Activated CD4-positive, alpha-beta T cell treated with anti-CD3 and anti-CD28 coated beads, Interleukin-2, Interleukin-4, amounts not matched to agents 100 ng/mL and 50 ng/mL, durations not matched to agents 16 hours and 8 hours (primary cell): Measurements from ENCODE around the gene UNC79.

ENCODE experiments used
- DNase-seq: peaks from one replicate; pipeline ENCODE4 v3.0.0-alpha.2; 2020; ENCODE audit warnings: low spot score

UNC79 gene

DNA sequence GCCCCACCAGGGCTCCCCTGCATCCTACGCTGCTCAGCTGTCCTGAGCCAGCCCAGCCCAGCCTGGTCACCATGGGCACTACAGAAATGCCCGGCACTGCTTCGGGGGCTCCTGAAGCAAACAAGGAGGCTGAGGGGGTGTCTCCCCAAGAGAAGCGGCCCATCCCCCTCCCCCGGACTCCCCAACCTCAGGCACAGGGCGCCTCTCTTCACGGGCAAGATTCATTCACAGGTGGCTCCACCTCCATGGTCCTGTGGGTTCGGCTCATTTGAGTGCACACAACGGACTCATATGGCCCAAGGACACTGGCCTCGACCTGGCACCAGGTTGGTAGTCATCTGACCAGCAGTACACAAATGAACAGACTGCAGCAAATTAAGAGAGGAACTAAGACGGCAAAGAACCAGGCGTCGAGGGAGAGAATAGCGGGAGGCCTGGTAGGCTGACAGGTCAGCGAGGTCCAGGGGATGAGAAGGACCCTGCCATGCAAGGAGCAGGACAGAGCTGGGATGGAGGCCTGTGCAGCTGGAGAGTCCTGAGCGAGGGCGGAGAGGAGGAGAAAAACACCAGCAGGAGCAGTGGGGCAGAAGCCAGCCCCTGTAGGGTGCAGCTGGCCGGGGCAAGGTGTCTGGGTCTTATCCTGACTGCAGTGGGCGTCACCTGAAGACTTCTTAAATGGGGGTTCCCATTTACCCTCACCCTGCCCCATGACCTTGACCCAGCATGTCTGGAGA, 297.3 kb downstream of the UNC79 start:
- DNase-seq: no peak

DNA sequence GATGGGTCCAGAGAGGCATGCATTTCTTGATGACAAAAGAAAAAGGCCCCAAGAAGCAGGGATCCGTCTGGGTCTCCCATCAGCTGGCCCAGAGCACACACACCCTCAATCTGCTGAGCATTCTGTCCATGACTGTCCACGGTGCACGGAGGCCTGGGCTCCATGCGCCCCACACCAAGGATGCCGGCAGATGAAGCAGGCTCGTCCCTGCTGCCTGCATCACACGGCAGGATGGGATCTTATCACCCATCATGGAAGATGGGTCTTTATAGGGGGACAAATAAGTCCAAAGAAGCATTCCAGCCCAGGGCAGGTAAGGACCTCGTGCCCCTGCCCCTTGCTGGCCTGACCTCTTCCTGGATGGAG, 297.9 kb downstream of the UNC79 start:
- DNase-seq: no peak

DNA sequence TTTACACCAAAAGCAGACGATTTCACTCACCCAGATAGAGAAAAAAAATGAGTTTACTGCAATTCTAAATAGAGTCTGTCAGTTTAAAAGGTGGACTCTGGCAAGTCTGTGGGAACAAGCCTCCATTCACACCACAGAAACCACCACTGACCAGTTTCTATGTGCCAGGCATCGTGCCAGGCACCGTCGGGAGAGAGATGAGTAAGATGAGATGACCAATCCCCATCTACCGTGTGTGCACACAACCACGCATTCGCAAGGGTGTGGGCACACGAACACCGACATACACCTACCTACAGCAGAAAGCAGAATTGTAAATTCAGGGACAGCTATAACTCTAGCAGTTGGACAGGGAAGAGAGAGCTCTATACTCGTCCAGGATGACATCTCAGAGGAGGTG, 299.3 kb downstream of the UNC79 start:
- DNase-seq: no peak

DNA sequence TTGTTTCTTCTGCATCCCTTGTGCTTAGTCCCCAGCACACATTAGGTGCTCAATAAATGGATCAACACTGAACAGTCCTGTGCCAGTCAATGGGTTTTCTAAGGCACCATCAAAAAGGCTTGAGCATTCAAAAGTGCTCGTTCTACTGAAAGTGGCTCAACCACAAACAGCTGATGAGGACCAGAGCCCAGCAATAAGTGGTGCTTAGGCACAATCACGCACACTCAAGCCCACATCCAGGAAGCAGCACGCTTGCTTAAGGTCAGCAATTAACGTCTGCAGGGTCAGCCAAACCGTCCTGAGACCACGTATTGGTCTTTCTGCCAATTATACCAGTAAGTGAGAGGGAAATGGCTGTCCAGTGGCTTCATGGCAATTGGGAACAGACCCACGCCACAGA, 301.0 kb downstream of the UNC79 start:
- DNase-seq: no peak

DNA sequence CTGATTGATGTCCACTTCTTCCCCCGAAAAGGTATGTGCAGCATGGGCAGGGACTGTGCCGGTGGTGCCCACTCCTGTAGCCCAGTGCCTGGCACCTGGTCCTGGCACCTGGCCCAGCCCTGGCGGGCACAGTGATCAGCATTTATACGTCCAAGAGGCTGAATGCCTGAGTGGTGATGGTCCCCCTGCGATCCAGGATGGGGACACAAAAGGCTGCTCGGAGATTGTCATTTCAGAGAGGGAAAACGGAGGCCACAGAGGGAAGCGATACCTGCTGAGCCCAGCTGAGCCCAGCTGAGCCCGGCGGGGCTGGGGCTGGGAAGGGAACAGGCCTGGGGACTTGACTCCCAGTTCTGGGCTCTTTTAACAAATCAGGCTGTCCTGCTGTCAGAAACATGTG, 301.8 kb downstream of the UNC79 start:
- no peak for DNase-seq

DNA sequence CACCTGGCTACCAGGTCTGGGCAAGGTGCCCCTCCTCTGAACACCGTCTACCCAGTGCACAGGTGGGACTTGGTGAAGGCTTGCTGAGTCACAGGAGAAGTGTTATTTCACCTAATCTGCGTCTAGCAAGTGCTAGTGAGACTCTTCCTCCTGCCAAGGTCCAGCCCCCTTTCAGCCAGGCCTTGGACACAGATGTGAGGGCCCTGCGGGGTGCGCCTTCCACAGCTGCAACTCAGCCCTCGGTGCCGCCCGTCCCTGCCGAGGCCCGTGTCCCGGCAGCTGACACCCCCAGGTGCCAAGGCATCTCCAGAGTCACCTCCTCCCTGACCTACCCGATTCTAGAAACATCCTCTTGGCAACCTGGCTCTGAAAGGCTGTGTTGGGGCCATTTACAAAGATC, 302.5 kb downstream of the UNC79 start:
- no peak for DNase-seq

DNA sequence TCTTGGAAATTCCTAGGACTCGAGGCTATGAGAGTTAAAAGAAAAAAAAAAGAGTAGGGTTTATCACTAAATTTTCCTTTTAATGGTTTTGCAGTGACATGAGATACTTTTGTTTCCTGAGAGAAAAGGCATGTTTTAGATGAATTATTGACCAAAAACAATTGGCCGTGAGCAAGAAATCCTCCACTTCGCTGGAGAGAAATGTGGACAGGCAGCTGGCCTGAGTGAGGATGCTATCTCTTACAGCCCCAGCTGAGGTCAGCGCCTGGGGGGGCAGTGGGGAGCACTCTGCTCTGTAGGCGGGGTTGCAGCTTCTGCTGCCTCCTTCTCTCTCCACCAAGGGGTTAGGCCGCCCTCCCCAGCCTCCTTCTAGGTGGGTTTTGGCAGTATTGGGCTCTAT, 302.9 kb downstream of the UNC79 start:
- DNase-seq: no peak

DNA sequence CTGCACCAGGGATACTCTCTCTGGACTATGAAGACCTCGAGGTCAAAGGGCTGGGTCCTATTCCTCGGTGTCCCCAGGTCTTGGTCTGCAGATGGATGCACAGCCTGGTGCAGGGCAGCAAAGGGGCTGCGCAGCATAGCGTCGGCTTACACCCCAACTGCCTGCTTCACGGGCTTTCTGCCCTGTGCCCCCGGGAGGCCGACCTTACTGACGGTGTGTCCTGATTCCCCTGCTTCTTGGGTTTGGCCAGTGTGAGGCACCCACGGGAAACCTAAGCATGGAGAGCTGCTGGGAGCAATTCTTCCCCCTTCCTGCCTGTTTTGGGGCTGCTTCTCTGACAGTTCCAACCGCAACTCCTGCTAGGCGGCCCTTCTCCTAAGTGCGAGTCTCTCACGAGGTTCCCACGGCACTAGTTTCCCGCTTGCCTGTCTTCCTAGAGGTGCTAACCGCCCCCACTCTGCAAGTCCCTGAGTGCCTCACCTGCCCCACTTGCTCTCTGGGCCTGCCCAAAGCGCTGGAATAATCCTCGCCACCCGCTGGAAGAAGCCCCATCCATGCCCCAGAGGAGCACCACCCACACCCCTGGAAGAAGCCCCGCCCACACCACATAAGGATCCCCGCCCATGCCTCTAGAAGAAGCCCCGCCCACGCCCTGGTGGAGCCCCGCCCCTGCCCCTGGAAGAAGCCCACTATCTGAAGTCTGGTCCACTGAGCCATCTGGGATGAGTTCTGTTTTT, 303.5 kb downstream of the UNC79 start:
- no peak for DNase-seq

DNA sequence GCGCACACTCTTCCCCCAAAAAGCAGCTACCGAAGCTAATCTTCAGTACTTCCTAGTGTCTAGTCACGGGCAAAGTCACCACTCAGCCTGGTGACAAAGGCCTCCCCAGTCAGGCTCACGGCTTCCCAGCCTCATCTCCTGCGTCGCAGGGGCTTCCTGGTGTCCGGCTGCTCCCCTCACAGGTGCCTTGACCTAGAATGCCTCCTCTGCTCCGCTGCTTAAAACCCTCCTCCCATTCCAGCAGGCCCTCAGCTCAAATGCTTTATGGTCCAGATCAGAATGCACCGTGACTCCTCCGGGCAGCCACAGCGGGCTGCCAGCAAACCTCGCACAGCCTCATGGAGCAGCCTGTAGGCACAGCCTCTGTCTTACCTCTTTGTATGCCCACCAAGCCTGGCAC, 304.5 kb downstream of the UNC79 start:
- DNase-seq: no peak

DNA sequence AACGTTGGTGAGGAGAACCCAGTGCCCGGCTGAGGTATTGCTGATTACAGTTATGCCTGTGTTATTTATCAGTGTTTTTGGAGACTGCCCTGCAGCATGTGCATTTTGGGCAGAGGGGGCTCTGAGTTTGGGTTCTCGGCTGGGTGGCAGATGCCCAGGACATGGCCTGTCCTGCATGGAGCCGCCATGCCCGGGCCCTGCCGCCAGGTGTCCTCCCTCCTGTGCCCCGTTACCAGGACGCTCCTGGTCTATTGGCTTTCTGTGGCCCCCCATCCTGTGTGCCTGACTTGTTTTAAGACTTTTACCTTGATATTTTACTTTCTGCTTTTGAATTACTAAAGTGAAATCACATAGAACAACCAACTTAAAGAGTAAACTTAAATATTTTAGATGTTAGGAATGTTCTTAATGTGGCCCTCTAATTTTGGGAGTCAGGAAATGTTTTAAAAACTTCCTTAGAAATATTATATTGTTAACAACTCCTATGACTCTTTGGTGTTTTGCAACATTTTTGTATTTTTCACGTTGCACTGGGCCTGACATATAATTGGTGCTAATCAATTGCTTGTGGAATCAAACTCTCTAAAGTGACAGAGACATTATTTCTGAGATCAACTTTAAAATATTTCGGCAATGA, 305.8 kb downstream of the UNC79 start:
- DNase-seq: no peak

DNA sequence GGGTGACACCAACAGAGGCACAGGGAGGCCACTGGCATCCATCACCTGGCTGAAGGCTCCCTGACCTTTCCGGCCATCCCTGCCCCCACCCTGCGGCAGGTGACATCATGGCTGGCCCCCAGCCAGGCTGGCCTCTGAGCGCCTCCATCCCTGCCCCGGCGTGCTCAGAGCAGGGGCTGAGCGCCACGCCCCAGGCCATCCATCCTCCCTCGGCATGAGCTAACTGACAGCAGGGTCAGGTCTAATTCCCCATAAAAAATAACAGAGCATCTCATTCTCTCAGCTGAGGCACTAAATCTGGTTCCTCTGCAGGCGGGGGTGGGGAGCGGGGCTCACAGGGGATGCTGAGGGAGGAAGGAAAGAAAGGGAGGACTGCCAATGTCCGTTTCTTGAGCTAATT, 306.9 kb downstream of the UNC79 start:
- DNase-seq: no peak

DNA sequence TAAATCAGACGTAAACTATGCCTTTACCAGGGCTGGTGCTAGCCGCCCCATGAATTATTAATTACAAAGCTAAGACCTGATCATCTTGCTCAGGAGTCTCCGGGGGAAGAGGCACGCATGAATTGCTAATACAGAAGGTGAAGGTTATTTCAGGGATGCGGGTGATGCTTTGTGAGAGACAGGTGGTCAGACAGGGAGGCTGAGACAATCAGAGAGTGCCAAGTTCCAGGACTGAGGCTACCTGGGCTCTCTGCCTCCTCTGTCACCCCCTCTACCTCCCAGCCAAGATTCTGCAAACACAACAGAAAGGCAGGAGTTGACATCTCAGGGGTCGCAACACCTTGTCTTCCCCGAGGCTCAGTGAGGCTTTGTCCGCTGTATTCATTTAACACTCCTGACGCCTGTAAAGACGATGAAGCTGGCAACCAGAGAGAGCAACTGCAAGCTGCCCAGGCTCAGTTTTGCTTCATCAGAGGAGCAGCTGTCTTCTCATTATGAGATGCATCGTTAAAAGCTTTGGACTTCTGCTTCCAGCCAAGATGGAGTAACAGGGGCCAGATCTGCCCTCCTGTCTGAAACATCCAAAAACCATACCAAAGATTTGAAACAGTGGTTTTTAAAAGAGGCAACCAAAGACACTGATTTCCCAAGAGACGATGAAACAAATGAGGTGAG, 311.0 kb downstream of the UNC79 start:
- DNase-seq: no peak

DNA sequence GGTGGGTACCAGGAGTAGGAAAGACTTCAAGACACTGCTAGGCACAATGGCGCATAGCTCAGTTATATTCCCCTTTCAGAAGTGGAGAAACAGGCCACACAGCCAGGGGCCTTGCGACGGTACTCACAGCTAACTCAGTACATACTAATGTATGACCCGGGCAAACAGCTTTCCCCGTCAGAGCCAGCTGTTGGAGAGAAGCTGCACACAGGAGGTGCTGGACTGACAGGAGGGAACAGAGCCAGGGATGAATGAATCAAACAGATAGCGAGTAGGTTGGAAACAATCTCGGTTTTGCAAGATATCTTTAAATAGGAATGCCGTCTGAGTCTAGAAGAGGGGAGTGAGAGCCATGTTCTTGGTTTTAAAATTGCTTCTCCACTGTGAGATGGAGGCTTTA, 312.0 kb downstream of the UNC79 start:
- no peak for DNase-seq

DNA sequence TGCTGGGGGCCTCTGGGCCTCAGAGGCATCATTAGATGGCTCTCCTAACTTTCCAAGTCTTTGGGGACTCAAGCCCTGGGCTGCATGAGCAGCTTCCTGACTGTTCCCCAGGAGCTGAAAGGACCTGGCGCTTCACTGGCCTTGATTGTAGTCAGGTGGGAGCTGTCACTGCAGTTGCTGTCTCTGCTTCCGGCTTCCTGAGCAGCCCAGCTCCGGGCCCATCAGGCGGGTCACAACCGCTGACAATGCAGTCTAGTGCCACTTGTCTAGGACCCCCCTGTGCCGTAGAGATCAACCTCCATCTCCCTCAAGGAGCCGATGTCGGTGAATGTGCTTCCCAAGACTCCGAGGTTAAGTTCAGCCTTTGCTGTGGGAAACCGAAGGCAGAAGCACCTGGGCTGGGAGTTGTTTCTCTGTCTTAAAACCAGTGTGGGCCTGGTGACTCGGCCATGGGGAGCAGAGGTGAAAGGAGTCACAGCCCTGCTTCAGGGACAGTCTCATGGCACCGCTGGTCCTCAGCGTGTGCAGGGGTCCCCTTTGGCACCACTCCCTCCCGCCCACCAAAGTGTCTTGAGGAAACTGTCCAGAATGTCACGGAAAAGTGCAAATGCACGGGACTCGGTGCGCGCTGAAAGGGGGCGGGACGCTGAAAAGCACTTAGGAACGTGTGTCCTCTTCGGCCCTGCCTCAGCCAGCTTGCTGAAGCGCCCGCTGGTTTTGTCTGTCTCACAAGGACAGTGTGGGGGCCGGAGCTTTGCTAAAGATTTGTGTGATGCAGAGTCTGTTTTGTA, 312.7 kb downstream of the UNC79 start:
- no peak for DNase-seq

DNA sequence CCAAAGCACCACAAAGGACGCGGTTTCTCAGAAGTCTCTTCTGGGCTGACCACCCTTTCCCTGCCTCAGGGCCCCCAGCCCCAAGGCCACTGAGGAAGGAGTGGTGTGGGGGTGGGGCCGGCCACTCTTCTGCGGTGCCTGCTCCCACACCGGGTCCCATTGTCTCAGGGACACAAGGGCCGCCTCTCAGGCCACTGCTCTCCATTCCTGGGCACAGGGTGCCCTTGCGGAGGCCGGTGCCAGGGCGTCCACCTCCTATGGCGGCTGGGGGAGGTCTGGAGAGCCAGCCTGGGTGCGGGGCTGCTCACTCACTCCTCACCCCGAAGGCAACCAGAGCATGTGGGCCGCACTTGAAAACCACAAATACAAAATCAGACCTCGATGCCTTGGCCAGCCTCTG, 313.4 kb downstream of the UNC79 start:
- no peak for DNase-seq

DNA sequence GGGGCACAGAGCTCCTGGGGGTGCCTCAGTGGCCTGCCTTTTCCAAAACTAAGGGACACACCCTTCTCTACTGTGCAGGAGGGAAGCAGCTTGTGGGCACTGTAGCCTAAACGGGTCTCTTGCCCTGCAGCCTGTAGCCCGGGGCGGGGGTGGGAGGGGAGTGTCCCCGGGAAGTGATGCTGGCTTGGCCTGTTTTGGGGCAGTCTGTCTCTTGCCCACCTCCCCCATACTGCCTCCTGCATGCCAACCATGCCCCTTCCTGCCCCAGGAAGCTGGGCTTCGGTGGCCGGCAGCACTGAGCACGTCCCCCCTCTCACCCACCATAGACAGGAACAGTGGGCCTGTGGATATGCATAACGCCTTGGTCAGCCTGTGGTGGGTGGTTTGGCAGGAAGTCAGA, 314.1 kb downstream of the UNC79 start:
- DNase-seq: no peak

DNA sequence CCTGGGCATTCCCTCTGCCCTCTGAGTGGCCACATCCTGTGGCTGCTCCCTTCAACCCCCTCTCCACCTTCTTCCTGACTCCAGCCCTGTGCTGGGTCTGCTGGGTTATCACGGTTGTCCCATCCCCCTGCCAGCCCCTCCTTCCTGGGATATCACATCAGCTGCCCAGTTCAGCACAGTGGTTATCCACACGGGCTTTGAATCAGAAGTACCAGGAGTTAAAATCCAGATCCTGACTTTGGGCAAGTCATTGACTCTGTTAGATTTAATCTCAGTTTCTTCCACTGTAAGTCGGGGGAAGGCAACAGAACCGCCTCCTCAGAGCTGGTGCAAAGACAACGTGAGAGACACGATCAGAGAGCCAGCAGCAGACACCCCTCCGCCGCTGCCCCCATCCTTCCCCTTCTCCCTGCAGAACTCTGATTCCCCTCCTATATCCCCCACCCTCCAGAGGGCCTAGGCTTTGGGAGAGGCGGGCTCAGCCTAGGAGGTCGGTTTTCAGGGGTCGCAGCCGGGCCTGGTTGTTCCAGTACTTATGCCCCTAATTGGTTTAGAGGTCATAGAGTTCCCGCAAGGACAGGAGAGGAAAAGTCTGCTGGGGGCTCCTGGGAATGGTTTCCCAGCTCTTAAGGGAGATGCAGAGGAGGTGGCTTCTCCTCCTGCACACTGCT, 315.0 kb downstream of the UNC79 start:
- DNase-seq: no peak

DNA sequence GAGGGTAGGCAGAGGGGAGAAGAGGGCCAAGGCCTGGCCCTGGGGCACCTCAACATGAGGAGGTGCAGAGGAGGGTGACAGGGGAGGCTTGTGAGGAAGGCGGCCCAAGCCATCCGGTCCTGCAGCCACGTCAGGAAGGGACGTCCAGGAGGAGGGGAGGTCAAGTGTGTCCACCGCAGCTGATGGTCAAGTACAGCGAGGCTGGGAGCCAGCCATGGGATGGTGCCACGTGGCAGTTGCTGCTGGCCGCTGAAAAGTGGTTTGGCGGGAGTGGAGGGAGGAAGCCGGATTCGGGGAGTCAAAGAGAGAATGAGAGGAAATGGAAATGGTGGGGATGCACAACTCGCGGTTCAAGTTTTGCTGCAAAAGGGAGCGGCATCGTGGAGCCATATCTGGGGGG, 316.4 kb downstream of the UNC79 start:
- DNase-seq: no peak

DNA sequence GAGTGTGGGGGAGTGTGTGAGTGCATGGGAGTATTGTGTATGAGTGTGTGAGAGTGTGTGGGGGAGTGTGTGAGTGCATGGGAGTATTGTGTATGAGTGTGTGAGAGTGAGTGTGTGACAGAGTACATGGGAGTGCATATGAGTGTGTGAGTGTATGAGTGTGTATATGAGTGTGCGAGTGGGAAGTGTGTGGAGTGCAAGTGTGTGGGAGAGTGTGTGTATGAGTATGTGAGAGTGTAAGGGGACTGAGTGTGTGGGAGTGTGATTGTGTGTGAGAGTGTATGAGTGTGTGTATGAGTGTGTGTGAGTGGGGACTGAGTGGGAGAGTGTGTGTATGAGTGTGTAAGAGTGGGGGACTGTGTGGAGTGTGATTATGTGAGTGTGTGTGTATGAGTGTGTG, 316.8 kb downstream of the UNC79 start:
- no peak for DNase-seq

DNA sequence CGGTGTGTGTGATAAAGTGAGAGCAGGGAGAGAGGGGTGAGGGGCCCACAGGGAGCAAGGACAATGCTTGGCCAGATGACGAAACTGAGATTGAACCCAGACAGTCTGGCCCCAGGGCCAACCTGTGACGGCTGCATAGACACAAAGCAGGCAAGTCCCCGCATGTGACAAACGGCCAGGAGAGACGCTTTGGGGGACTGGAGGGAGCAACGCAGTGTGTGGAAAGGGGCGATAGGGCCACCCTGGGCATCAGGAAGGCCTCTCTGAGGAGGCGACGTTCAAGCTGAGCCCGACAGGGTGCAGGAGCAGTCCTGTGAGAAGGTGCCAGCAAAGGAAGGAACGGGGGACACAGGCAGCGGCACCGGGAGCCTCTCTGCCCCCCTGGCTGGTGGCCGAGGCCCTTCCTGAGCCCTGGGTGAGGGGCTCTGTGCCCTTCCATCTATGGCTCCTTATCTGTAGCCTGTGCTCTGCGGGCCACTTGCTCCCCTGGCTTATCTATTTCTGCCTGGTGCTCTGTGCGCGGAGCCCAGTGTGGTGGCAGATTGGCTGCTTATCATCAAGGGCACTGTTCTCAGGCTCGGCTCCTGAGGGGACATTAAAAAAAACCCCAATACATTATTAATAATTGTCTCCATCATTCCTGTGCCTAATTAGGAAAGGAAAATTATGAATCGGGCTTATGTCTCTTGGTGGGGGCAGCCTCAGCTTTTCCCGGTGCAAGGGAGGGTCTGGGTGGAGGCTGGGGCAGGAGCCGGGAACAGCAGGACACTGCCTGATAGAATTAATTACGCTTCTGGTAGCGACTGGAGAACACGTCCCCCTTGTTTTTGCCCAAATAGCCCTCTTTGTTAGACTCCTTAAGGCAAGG, 317.7 kb downstream of the UNC79 start:
- no peak for DNase-seq

DNA sequence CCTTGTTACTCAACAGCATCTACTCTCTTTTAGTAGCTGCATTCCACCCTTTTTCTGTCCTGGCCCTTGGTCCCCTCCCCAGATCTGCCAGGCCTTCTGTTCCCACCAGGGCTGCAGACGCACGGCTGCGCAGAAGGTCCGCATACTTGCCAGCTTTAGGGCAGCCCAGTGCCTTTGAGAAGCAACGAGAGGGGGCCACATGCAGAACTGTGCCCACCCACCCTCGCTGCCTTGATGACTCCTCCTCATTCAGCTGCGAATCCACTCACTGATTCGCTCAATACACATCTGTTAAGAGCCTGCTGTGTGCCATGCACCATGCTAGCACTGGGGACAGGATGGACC, 318.3 kb downstream of the UNC79 start:
- DNase-seq: no peak
